Suprapubic skin (tissue), 4 donors: Measurements from ENCODE around the gene ACO2. TPM values are rescaled to one million over a fixed set of nuclear protein-coding genes. Genes with fewer than 3 reads are reported as not detected.

Experiments used
- DNase-seq, 2 donors: peaks; one replicate each; pipeline ENCODE4 v3.0.0-alpha.2; 2019; ENCODE audit warnings: low spot score in 2 of 2
- H3K27ac ChIP-seq: fragments of 200-600 bp; sonication (generic); one replicate; pipeline ENCODE4 v1.5.1; 2019
- H3K27me3 ChIP-seq: fragments of 200-600 bp; sonication (generic); one replicate; pipeline ENCODE4 v1.5.1; 2019
- H3K36me3 ChIP-seq: fragments of 200-600 bp; sonication (generic); one replicate; pipeline ENCODE4 v1.5.1; 2019
- H3K4me1 ChIP-seq: fragments of 200-600 bp; sonication (generic); one replicate; pipeline ENCODE4 v1.5.1; 2019
- H3K4me3 ChIP-seq: fragments of 200-600 bp; sonication (generic); one replicate; pipeline ENCODE4 v1.5.1; 2019; ENCODE audit warnings: mild to moderate bottlenecking
- H3K9me3 ChIP-seq: fragments of 200-600 bp; sonication (generic); one replicate; pipeline ENCODE4 v1.5.1; 2019
- EP300 ChIP-seq: sonication (generic); formaldehyde crosslinking; IDR thresholded peaks from one replicate; pipeline ENCODE4 v1.6.1; 2017; ENCODE audit warnings: antibody characterized with exemption
- POLR2A ChIP-seq, 2 donors: fragments of 450-650 bp; IDR thresholded peaks; one replicate each; pipeline ENCODE4 v1.6.1; 2017; ENCODE audit warnings: antibody characterized with exemption in 2 of 2, mild to moderate bottlenecking in 2 of 2, moderate library complexity in 2 of 2
- POLR2AphosphoS5 ChIP-seq, 3 donors: sonication (generic); formaldehyde crosslinking; IDR thresholded peaks; one replicate each; pipeline ENCODE4 v1.6.1; 2017; ENCODE audit warnings: antibody characterized with exemption in 3 of 3
- WGBS: methylation state at CpG from one replicate; pipeline ENCODE4 v1.1.5; 2018; 5-methylcytosine and 5-hydroxymethylcytosine counted together
- total RNA-seq, 4 donors: library from RNA; depleted of rRNA; stranded (reverse); fragments of >200 nt; gene quantifications; one replicate each; pipeline ENCODE4 v1.1.0, GENCODE V29; 2016
- TF ChIP-seq, protein P1 (sequence below), 2 donors: fragments of 200-600 bp in 1 of 2; fragments of 450-650 bp in 1 of 2; sonication (generic) in 1 of 2; IDR thresholded peaks; one replicate each; pipeline ENCODE4 v1.5.1; 2016 to 2019; ENCODE audit warnings: antibody characterized with exemption in 2 of 2, mild to moderate bottlenecking in 1 of 2, moderate library complexity in 1 of 2

Gene ACO2
- total RNA-seq, 4 donors from 2014 or later, result 67.4 to 81.9 (median 75.9) TPM

DNA sequence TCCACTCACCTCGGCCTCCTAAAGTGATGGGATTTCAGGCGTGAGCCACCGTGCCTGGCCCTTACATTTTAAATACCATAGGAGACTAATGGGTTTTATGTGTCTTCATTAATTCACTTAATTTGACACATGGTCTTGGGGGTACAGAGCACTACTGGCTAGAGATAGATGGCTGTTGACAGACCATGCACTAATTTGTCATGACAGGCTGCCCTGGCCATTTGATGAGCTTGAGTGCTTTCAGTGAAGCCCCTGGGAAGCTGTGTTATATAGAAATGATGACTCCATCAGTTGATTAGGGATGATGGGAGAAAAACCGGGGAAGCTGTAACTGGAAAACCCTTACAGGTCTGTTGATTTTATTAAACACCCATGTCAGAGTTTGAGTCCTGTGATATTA is 7.0 kb upstream of the ACO2 start:
- WGBS, result 96% methylated on average over 4 of the region's 4 CpGs
- DNase-seq, result no peak
- Histone ChIP-seq H3K4me1 (peaks cover 4% of the 10 kb centered on the region), H3K9me3 (no peaks in the 10 kb centered on the region), H3K36me3 (peaks cover 93% of the 10 kb centered on the region), H3K27ac (no peak overlapping the region), H3K4me3 (no peak overlapping the region), H3K27me3 (no peaks in the 10 kb centered on the region)
- no peak for TF ChIP-seq POLR2AphosphoS5 (IDR thresholded peaks at IDR 0.05)
- no peak for TF ChIP-seq EP300
- TF ChIP-seq POLR2A (IDR thresholded peaks at IDR 0.05), result no peak
- TF ChIP-seq, protein P1, sequence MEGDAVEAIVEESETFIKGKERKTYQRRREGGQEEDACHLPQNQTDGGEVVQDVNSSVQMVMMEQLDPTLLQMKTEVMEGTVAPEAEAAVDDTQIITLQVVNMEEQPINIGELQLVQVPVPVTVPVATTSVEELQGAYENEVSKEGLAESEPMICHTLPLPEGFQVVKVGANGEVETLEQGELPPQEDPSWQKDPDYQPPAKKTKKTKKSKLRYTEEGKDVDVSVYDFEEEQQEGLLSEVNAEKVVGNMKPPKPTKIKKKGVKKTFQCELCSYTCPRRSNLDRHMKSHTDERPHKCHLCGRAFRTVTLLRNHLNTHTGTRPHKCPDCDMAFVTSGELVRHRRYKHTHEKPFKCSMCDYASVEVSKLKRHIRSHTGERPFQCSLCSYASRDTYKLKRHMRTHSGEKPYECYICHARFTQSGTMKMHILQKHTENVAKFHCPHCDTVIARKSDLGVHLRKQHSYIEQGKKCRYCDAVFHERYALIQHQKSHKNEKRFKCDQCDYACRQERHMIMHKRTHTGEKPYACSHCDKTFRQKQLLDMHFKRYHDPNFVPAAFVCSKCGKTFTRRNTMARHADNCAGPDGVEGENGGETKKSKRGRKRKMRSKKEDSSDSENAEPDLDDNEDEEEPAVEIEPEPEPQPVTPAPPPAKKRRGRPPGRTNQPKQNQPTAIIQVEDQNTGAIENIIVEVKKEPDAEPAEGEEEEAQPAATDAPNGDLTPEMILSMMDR (IDR thresholded peaks at IDR 0.05), result no peak

GRCh38 chr22:41469218-41469851 is 418 bp downstream of the ACO2 start:
- Histone ChIP-seq H3K36me3 (peaks cover 36% of the 10 kb centered on the region), H3K4me1 (peaks cover 43% of the 10 kb centered on the region), H3K27me3 (no peaks in the 10 kb centered on the region), H3K4me3 (peak overlapping the region; percentile 97), H3K27ac (peak overlapping the region; percentile 96), H3K9me3 (no peaks in the 10 kb centered on the region)
- TF ChIP-seq EP300, result no peak
- peak in 1 of 2 donors; percentile 39 for TF ChIP-seq POLR2A (IDR thresholded peaks at IDR 0.05)
- 2% methylated on average over 15 of the region's 30 CpGs for WGBS
- no peak for DNase-seq

DNA sequence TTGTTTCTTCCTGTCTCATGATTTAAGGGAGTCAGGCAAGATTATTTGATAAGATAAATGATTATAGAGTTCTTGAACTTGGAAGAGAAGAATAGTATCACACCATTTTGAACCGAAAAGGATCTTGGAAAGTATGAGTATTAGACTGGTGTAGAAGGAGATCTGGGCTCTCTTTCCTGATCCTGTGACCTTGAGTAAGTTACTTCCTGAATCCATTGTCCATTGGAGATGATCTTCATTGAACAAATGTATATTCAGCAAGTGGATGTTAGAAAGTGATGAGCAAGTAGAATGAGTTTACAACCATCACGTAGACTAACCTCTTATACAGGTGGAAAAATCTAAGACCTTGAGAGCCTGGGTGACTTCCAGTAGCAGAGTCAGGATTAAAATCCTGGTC is 2.0 kb downstream of the ACO2 start:
- H3K36me3 ChIP-seq, result peaks cover 20% of the 10 kb centered on the region

GRCh38 chr22:41471568-41471967 is 2.7 kb downstream of the ACO2 start:
- no peak overlapping the region for H3K4me3 ChIP-seq
- no peaks in the 10 kb centered on the region for H3K27me3 ChIP-seq
- no peak overlapping the region for H3K27ac ChIP-seq
- H3K9me3 ChIP-seq, result no peaks in the 10 kb centered on the region
- 87% methylated on average over 2 of the region's 2 CpGs for WGBS
- peaks cover 43% of the 10 kb centered on the region for H3K4me1 ChIP-seq
- peaks cover 13% of the 10 kb centered on the region for H3K36me3 ChIP-seq
- TF ChIP-seq POLR2AphosphoS5 (IDR thresholded peaks at IDR 0.05) (no peak), POLR2A (IDR thresholded peaks at IDR 0.05) (no peak), EP300 (no peak)
- TF ChIP-seq, protein P1 (IDR thresholded peaks at IDR 0.05), result no peak
- DNase-seq, result no peak

More for the DNA sequence above, 2.0 kb downstream of the ACO2 start:
- TF ChIP-seq, protein P1 (IDR thresholded peaks at IDR 0.05), result no peak
- TF ChIP-seq EP300 (no peak), POLR2AphosphoS5 (IDR thresholded peaks at IDR 0.05) (no peak), POLR2A (IDR thresholded peaks at IDR 0.05) (no peak)
- Histone ChIP-seq H3K9me3 (no peaks in the 10 kb centered on the region), H3K4me3 (no peak overlapping the region), H3K27me3 (no peaks in the 10 kb centered on the region), H3K27ac (no peak overlapping the region), H3K4me1 (peaks cover 43% of the 10 kb centered on the region)
- no peak for DNase-seq
- 86% methylated on average over 2 of the region's 2 CpGs for WGBS

DNA sequence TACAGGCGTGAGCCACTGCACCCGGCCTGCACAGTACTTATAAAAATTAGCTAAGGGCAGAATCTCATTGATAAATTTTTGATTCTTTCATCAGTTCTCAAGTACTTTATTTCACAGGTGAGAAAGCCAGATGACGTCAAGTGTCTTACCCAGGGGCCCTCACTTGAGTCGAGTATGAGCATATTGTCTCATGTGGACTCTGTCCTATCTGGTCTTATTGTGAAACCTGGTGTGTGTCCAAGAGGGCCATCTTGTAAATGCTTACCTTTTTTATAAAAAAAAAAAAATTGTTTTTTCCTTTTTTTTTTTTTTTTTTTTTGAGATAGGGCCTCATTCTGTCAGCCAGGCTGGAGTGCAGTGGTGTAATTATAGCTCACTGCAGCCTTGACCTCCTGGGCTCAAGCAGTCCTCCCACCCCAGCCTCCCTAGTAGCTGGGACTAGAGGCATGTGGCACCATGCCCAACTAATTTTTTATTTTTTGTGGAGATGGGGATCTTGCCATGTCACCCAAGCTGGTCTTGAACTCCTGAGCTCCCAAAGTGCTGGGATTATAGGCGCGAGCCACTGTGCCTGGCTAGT is 6.0 kb downstream of the ACO2 start:
- 89% methylated on average over 6 of the region's 6 CpGs for WGBS

More for the DNA sequence above, 6.0 kb downstream of the ACO2 start:
- TF ChIP-seq POLR2A (IDR thresholded peaks at IDR 0.05), result no peak
- TF ChIP-seq POLR2AphosphoS5 (IDR thresholded peaks at IDR 0.05), result no peak
- TF ChIP-seq, protein P1 (IDR thresholded peaks at IDR 0.05), result no peak
- TF ChIP-seq EP300, result no peak
- peaks cover 30% of the 10 kb centered on the region for H3K4me1 ChIP-seq
- H3K27me3 ChIP-seq, result no peaks in the 10 kb centered on the region
- no peak overlapping the region for H3K27ac ChIP-seq
- DNase-seq, result no peak
- peaks cover 3% of the 10 kb centered on the region for H3K36me3 ChIP-seq
- no peaks in the 10 kb centered on the region for H3K9me3 ChIP-seq
- H3K4me3 ChIP-seq, result no peak overlapping the region
